GM23248 (cell line): ENCODE measurements around the gene HIVEP3. TPM values are rescaled to one million over a fixed set of nuclear protein-coding genes. Genes with fewer than 3 reads are reported as not detected.

Experiments
- DNase-seq: peaks from one replicate; pipeline ENCODE4 v3.0.0-alpha.2; 2015
- H2AFZ ChIP-seq: fragments of 200-600 bp; sonication (generic); 2 replicates; pipeline ENCODE4 v1.6.1; 2016; ENCODE audit warnings: antibody characterized with exemption
- H3F3A ChIP-seq: fragments of 200-600 bp; sonication (generic); 2 replicates; pipeline ENCODE4 v1.6.1; 2016; ENCODE audit warnings: mild to moderate bottlenecking, antibody characterized with exemption, mixed run types; ENCODE audit not compliant: insufficient read depth
- H3K27ac ChIP-seq: fragments of 200-600 bp; sonication (generic); 2 replicates; pipeline ENCODE4 v1.5.1; 2016; ENCODE audit warnings: mild to moderate bottlenecking
- H3K27me3 ChIP-seq: fragments of 200-600 bp; sonication (generic); replicated peaks from 2 replicates; pipeline ENCODE4 v1.6.1; 2016; ENCODE audit warnings: mild to moderate bottlenecking; ENCODE audit not compliant: insufficient read depth
- H3K36me3 ChIP-seq: fragments of 200-600 bp; sonication (generic); 2 replicates; pipeline ENCODE4 v1.6.1; 2016; ENCODE audit warnings: low read depth, mild to moderate bottlenecking
- H3K4me1 ChIP-seq: fragments of 200-600 bp; sonication (generic); 2 replicates; pipeline ENCODE4 v1.6.1; 2016; ENCODE audit warnings: mild to moderate bottlenecking; ENCODE audit not compliant: insufficient read depth
- H3K4me2 ChIP-seq: fragments of 200-600 bp; sonication (generic); one replicate; pipeline ENCODE4 v1.6.1; 2016; ENCODE audit warnings: mild to moderate bottlenecking; ENCODE audit not compliant: unreplicated experiment
- H3K4me3 ChIP-seq: fragments of 200-600 bp; sonication (generic); 2 replicates; pipeline ENCODE4 v1.5.1; 2016; ENCODE audit warnings: mild to moderate bottlenecking
- H3K79me2 ChIP-seq: fragments of 200-600 bp; sonication (generic); 2 replicates; pipeline ENCODE4 v1.6.1; 2016; ENCODE audit warnings: mild to moderate bottlenecking; ENCODE audit not compliant: insufficient read depth
- H3K9ac ChIP-seq: fragments of 200-600 bp; sonication (generic); 2 replicates; pipeline ENCODE4 v1.6.1; 2016; ENCODE audit warnings: mild to moderate bottlenecking
- H3K9me2 ChIP-seq: fragments of 200-600 bp; sonication (generic); 2 replicates; pipeline ENCODE4 v1.6.1; 2016; ENCODE audit warnings: mixed run types, mild to moderate bottlenecking, moderate library complexity; ENCODE audit not compliant: insufficient read depth
- H3K9me3 ChIP-seq: fragments of 200-600 bp; sonication (generic); one replicate; pipeline ENCODE4 v1.6.1; 2017; ENCODE audit warnings: low read depth
- H4K20me1 ChIP-seq: fragments of 200-600 bp; sonication (generic); 2 replicates; pipeline ENCODE4 v1.6.0; 2016; ENCODE audit not compliant: insufficient read depth
- EZH2 ChIP-seq: fragments of 200-600 bp; sonication (generic); IDR thresholded peaks from 2 replicates; pipeline ENCODE4 v1.6.1; 2018; ENCODE audit warnings: antibody characterized with exemption, mild to moderate bottlenecking; ENCODE audit not compliant: insufficient read depth, poor library complexity, severe bottlenecking
- EZH2phosphoT487 ChIP-seq: fragments of 200-600 bp; sonication (generic); IDR thresholded peaks from 2 replicates; pipeline ENCODE4 v1.6.1; 2018; ENCODE audit warnings: antibody characterized with exemption, moderate library complexity, mild to moderate bottlenecking, low read depth; ENCODE audit not compliant: insufficient read depth
- WGBS, 2 experiments: methylation state at CpG; one replicate each; pipeline ENCODE4 v1.1.6; 2015 to 2017; ENCODE audit warnings: low lambda C conversion rate in 2 of 2, low coverage in 1 of 2; ENCODE audit errors: missing lambda C conversion rate in 2 of 2; 5-methylcytosine and 5-hydroxymethylcytosine counted together
- in situ Hi-C: fragments of 300-500 bp; cut with MboI; formaldehyde crosslinking; loops from 2 replicates; pipeline ENCODE4 v1.15.0; 2020
- polyA plus RNA-seq: library from polyadenylated mRNA; unstranded; fragments of >200 nt; fragmentation: Nextera tagmentation; extraction: Ambion mirVana; gene quantifications from 2 replicates; pipeline ENCODE4 v1.2.1, GENCODE V29; 2016
- total RNA-seq: library from RNA; depleted of rRNA; stranded (reverse); fragments of >200 nt; shearing (Covaris generic); gene quantifications from 2 replicates; pipeline ENCODE4 v1.2.3, GENCODE V29; 2014

HIVEP3 gene
- total and polyA plus RNA-seq, 2 experiments from 2014 or later = 1.7 to 7.2 TPM

DNA sequence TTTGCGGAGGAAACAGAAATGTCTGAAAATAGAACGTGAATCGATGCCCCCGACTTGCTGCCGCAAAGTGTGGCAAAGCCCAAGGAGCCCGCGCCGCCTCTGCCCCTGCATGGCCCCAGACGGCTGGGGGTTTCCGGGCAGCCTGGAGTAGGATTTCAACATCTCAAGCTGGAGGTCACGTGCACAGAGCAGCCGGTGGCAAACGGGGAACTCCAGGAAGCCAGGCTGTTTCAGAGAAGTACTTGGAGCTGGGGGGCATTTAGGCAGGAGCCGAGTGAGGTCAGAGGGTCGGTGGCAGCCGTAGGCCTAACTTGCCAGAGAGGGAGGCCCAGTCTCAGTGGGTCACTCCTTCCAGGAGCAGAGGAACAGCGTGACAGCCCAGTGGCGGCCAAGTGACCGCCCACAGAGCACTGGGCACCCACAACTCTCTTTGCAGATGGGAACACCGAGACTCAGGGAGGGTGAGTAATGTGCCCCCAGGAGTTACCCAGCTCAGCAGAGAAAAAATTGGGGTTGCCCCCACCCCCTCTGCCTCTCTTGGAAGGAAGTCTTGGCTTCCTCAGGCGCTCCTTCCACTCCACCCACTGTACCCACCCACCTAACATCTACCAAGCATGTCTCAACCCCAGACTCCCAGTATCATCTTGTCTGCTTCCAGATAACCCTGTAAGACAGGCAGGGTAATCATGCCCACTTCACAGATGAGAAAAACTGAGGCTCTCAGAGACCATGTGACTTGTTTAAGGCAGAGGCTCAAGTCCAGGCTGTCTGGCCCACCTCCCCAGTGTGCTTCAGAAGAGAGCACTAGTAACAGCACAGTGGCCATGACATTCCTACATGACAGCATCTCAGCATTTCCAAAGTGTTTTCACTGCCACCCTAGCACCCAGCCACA, 179.4 kb downstream of the HIVEP3 start:
- Histone ChIP-seq H3F3A (peaks cover 21% of the 10 kb centered on the region), H3K79me2 (no peaks in the 10 kb centered on the region), H3K9me2 (no peaks in the 10 kb centered on the region), H3K27me3 (no peaks in the 10 kb centered on the region), H3K4me1 (peaks cover 21% of the 10 kb centered on the region), H3K4me3 (no peak overlapping the region), H3K9me3 (no peaks in the 10 kb centered on the region), H3K4me2 (no peak overlapping the region), H4K20me1 (no peaks in the 10 kb centered on the region), H3K36me3 (no peaks in the 10 kb centered on the region), H2AFZ (no peak overlapping the region), H3K27ac (no peak overlapping the region), H3K9ac (no peak overlapping the region)
- TF ChIP-seq EZH2 = no peak
- TF ChIP-seq EZH2phosphoT487 = no peak
- no peak for DNase-seq
- WGBS, 2 experiments = 75% methylated on average over 21 of the region's 21 CpGs
- in situ Hi-C loops = no loop called here

DNA sequence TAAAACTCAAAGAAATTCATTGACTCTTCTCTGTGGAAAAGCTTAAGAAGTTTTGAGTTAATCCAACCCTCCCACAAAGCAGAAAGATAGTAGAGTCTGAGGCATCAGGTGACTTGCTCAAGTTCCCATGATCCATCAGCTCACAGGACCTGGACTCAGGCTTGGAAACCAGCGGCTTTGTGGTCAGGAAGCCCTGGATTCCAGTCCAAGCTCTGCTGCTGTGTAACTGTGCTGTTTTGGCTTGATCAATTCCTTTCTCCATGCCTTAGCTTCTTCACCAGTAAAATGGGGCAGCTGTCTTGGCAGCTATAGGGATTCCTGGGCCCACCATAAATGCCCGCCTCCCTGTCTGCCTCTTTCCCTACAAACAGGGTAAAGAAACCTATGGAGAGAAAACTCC, 180.2 kb downstream of the HIVEP3 start:
- Histone ChIP-seq H3K27ac (no peak overlapping the region), H3K4me2 (no peak overlapping the region), H3K9me2 (no peaks in the 10 kb centered on the region), H3K4me1 (peaks cover 17% of the 10 kb centered on the region), H3K4me3 (no peak overlapping the region), H3K27me3 (no peaks in the 10 kb centered on the region), H3K9me3 (no peaks in the 10 kb centered on the region), H3F3A (peaks cover 18% of the 10 kb centered on the region), H3K36me3 (no peaks in the 10 kb centered on the region), H2AFZ (no peak overlapping the region), H3K9ac (no peak overlapping the region), H3K79me2 (no peaks in the 10 kb centered on the region), H4K20me1 (no peaks in the 10 kb centered on the region)
- no peak for DNase-seq
- 97 to 98% methylated on average over 2 of the region's 2 CpGs for WGBS, 2 experiments
- no peak for TF ChIP-seq EZH2phosphoT487
- no peak for TF ChIP-seq EZH2
- in situ Hi-C loops = no loop called here

DNA sequence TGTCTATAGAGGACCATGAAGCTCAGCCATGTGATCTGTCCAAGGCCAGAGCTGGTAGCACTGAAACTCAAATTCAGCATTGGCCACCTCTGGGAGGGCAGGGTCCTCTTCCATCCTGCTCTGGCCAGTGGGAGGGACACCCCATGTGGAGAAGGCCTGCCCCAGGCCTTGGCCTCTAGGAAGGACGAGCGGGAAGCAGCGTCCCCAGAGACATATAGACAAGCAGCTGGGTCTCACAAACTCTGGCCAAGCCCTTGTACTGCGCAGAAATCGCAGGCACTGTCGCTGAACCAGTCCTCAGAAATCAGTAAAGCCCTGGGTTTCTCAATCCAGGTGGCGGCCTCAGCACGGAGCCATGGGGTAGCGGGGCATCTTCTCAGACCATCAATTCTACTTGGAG, 180.7 kb downstream of the HIVEP3 start:
- H3K9ac ChIP-seq = no peak overlapping the region
- no peaks in the 10 kb centered on the region for H3K9me2 ChIP-seq
- H3K36me3 ChIP-seq = no peaks in the 10 kb centered on the region
- H3K4me3 ChIP-seq = no peak overlapping the region
- peaks cover 14% of the 10 kb centered on the region for H3F3A ChIP-seq
- in situ Hi-C loops = no loop called here
- H3K27ac ChIP-seq = no peak overlapping the region
- no peaks in the 10 kb centered on the region for H4K20me1 ChIP-seq
- 95 to 97% methylated on average over 9 of the region's 9 CpGs for WGBS, 2 experiments
- H3K79me2 ChIP-seq = no peaks in the 10 kb centered on the region
- DNase-seq = no peak
- H3K4me1 ChIP-seq = peaks cover 12% of the 10 kb centered on the region
- no peak overlapping the region for H2AFZ ChIP-seq
- no peak overlapping the region for H3K4me2 ChIP-seq
- H3K9me3 ChIP-seq = no peaks in the 10 kb centered on the region
- no peaks in the 10 kb centered on the region for H3K27me3 ChIP-seq
- TF ChIP-seq EZH2phosphoT487 (no peak), EZH2 (no peak)

DNA sequence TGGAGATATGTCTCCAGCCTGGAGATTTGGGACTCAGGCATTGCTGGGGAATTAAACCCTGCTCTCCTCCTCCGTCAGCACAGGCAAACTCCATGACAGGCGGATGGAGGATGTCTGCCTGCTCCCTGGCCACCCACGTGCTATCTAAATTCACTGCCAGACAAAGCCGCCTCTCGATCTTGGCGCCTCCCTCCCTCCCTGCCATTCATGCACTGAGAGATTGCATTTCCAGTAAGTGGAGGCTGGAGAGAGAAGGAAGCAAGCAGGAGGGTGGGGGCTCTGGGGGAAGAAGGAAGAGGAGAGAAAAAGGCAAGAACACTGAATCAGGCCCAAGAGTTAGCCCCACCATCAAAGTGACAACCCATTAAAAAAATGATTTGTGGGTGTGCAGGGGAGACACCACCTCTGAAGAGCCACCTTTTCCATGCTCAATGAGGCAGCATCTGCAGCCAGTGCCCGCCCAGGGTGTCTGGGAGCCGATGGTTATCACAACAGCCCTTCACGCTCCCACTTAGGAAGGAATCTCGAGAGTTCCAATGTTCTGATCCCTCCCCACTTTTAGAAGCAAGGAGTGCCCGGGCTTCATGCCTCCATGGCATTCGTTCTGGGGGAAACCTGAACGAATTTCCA, 183.0 kb downstream of the HIVEP3 start:
- TF ChIP-seq EZH2 = no peak
- TF ChIP-seq EZH2phosphoT487 = no peak
- Histone ChIP-seq H3F3A (no peaks in the 10 kb centered on the region), H3K36me3 (no peaks in the 10 kb centered on the region), H3K27ac (no peak overlapping the region), H3K79me2 (no peaks in the 10 kb centered on the region), H3K4me3 (no peak overlapping the region), H3K4me2 (no peak overlapping the region), H3K27me3 (no peaks in the 10 kb centered on the region), H3K9ac (no peak overlapping the region), H4K20me1 (no peaks in the 10 kb centered on the region), H2AFZ (no peak overlapping the region), H3K4me1 (no peaks in the 10 kb centered on the region), H3K9me3 (no peaks in the 10 kb centered on the region), H3K9me2 (no peaks in the 10 kb centered on the region)
- DNase-seq = no peak
- in situ Hi-C loops = no loop called here
- WGBS, 2 experiments = 64 to 67% methylated on average over 13 of the region's 13 CpGs
